Germinal center (tissue), 1 donor: ENCODE data around the gene SPPL2A.
"Not testable (repeated sequence)": the region's sequence is repeated elsewhere in the genome, so short reads cannot be mapped to it uniquely, and the experiment has no call there.

Experiments used
- DNase-seq: peaks from one replicate; pipeline ENCODE4 v3.0.0; 2012; ENCODE audit warnings: mixed read lengths, low spot score

Gene SPPL2A

DNA sequence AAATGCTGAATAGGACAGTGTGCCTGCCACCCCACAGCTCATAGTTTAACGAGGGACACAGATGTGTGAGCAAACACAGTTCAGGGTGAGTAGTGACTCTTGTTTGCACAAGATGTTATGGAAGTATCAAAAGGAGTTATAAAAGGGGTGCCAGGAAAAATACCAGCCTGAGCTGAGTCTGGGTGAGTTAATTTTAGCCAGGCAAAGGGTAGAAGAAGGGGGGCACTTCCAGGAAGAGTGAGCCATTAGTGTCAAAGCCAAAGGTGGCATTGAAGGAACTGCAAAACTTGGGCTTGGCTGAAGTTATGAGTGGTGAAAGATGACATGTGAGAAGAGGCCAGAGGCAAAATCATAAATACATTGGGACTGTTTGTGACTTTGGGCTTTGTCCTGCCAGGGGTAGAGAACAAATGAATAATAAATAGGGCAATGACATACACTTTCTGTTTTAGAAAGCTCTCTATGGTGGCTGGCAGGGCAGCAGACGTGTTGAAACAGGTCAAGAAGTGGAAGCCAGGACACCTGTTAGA lies 1.9 kb upstream of the SPPL2A start:
- DNase-seq: no peak

DNA sequence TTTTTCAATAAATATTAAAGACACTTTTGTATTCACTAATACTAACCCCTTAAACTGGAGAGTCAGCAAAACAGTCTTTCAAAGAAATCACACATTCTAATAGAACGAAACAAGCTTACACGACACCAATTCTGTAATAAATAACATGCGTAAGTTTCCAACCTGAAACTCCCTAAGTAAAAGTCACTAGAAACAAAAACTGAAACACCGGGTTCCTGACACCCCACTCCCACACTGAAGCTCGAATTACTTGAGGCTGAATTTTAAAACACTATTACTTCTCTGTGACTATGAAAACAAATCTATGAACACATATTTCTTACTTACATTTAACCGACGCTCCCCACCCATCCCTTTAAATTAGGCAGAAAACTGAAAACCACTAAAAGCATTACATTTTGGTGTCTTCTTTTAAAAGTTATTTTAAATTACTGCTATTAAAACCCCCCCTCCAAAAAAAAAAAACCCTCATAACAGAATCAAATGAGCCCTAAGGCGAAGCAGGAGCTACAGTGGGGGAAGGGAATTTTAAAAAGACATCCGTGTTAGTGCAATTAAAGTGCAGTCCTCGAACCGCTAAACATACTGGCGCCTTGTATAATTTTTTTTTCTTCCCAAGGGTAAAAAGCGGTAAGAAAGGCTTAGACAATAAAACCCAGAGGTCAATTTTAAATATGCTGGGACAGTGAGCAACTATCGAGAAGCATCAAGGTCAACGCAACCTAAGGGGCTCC lies 878 bp downstream of the SPPL2A start:
- peak; percentile 34 for DNase-seq

- no peak for DNase-seq
These were observed 6.7 kb downstream of the SPPL2A start for GRCh38 chr15:50758712-50759205.

GRCh38 chr15:50753463-50753862 lies 12.0 kb downstream of the SPPL2A start:
- no peak for DNase-seq

- DNase-seq: no peak
These were observed 14.1 kb downstream of the SPPL2A start for GRCh38 chr15:50751394-50751793.

DNA sequence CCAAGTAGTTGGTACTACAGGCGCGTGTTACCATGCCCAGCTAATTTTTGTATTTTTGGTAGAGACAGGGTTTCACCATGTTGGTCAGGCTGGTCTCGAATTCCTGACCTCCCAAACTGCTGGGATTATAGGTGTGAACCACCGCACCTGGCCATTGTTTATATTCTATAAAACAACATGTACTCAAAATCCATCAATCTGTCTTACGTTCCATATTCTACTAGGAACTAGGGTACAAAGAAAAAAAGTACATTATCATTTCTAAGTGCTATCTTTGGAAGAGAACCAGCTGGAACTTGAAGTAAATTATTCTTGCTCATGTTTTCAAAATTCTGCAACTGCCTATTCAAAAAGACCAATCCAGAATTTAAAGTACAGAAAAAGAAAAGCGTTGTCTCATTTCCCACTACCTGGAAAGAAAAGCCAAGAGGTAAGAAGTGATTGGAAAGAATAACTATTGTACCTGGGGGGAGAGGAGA lies 15.2 kb downstream of the SPPL2A start:
- no peak for DNase-seq

- no peak for DNase-seq
These were observed 18.0 kb downstream of the SPPL2A start for GRCh38 chr15:50747523-50747922.

DNA sequence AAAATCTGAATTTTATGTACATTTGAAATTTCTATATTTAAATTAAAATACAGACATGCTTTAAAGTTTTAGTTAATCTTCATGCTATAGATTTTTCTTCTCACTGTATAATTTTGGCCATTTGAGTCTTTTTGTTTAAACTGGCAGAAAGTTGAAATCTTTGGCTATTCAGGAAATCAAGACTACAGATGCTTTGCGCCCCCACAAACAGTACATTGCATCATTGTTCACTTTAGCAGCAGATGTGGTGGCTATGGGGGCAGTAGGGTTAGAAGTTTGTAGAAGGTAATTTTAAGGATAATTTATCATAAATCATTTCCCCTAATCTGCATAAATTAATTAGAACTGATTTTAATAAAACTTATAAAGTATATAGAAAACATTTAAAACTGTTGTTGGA lies 20.9 kb downstream of the SPPL2A start:
- no peak for DNase-seq

- no peak for DNase-seq
These were observed 24.6 kb downstream of the SPPL2A start for GRCh38 chr15:50740955-50741354.

DNA sequence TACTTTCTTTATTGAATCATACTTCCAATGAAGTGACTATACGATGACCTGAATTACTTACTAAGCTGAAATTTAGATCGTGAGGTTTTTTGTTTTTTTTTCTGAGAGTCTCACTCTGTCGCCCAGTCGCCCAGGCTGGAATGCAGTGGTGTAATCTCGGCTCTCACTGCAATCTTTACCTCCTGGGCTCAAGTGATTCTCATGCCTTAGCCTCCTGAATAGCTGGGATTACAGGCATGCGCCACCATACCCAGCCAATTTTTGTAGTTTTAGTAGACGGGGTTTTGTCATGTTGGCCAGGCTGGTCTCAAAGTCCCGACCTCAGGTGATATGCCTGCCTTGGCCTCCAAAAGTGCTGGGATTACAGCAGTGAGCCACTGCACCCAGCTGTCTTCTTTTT lies 28.7 kb downstream of the SPPL2A start:
- no peak for DNase-seq

GRCh38 chr15:50735156-50735555 lies 30.4 kb downstream of the SPPL2A start:
- no peak for DNase-seq

DNA sequence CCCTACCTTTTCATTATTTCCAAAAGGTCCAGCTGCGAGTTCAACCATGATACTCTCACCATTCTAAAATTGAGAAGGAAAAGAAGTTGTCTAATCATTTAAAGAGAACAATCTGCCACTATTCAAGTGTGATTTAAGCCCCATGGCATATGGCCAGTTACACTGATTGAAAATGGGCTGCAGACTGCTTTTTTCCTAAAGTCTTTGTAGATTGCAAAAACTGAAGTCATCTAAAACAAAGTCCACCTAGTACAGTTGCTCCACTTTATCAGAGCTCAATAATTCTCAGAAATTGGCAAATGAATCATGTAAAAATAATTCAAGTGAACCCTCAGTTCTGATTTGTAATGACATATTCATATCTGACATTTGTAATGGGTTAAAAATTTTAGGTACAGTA lies 39.2 kb downstream of the SPPL2A start:
- no peak for DNase-seq

DNA sequence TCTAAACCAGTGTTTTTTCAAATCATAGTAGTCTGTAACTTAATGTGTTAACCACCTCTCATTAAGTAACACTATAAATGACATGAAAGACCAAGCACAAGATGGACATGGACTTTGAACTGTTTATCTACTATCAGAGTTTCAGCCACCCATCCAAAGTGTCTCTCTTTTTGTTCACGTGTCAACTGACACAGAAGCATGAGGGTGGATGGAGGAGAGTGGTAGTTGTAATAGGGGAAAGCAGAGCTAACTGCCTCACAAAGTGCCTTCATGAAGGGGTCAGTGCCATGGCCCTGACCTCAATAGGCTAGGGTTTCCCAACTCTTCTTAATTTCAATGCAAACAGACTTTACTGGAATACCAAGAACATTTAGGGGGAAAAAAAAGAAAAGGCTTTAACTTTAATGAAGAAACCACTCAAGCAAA lies 46.8 kb downstream of the SPPL2A start:
- DNase-seq: no peak

- DNase-seq: no peak
These were observed 53.5 kb downstream of the SPPL2A start for GRCh38 chr15:50712018-50712417.

GRCh38 chr15:50710585-50710984 lies 54.9 kb downstream of the SPPL2A start:
- no peak for DNase-seq

DNA sequence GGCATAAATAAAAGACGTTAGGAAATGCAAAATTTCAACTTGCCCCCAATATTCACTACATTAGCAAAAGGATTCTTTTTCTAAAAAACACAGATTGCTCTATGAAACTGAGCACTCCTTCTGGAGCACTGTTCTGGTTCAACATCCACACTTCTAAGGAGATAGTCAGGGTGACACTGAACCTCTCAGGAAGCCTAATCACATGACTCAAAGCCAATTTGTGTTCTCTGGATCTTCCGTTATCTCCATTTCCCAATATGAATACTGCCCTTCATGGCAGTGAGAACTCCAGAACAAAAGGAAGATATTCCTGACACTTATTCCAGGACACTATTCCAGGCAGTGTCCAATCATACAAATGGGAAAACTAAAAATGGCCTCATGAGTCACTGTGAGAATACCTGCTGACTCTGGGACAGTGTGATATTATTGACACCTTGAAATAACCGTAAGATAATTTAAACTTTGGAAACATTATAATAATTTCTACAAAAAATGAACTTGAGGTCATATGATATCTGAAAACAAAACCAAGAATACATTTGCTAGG lies 57.6 kb downstream of the SPPL2A start:
- DNase-seq: no peak

DNA sequence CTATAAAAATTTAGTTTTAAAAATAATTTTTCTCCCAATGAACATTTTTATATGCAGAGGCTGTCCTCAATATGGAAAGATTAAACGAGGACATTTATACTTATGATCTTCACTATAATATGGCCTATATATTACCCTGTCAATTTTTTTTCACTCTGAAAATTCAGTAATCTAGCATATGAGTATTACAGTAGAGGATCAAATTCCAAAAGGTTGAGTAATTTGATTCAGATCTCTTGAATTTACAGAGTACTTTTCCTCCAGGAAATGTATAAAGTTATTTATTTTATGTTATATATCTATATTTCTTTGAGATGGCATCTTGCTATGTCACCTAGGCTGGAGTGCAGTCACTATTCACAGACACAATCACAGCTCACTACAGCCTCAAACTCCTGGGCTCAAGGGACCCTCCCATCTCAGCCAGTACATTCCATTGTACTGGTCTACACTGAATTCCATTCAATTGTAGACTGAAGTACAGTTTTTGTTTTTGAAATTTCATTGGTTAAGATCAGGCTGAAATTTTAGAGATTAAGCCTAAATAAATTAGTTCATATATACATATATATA lies 62.7 kb downstream of the SPPL2A start:
- DNase-seq: no peak

DNA sequence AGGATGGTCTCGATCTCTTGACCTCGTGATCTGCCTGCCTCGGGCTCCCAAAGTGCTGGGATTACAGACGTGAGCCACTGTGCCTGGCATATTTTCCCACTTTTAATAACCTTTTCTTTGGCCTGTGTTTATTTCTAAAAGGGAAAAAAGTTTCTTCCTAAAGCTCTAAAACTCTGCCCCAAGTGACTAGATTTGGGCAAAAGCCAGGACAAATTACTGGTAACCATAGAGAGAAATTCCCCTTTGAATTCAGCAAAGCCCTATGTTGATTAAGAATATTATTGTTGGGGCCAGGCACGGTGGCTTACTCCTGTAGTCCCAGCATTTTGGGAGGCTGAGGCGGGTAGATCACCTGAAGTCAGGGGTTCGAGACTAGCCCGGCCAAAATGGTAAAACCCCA lies 67.4 kb downstream of the SPPL2A start:
- no peak for DNase-seq

GRCh38 chr15:50697109-50697797 lies 68.3 kb downstream of the SPPL2A start:
- DNase-seq: no peak

DNA sequence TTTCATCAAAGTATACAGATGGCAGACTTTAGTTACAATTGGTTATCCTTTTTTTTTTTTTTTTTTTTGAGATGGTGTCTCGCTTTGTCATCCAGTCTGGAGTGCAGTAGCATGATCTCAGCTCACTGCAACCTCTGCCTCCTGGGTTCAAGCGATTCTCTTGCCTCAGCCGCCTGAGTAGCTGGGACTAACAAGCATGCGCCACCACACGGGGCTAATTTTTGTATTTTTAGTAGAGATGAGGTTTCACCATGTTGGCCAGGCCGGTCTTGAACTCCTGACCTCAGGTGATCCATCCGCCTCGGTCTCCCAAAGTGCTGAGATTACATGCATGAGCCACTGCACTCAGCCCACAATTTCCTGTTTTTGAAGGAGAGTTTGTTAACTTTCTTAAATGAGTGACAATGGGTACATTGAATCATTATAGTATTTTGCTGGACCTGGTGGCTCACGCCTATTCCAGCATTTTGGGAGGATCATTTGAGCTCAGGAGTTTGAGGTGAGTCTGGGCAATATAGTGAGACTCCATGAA lies 70.8 kb downstream of the SPPL2A start:
- not testable (repeated sequence) for DNase-seq

DNA sequence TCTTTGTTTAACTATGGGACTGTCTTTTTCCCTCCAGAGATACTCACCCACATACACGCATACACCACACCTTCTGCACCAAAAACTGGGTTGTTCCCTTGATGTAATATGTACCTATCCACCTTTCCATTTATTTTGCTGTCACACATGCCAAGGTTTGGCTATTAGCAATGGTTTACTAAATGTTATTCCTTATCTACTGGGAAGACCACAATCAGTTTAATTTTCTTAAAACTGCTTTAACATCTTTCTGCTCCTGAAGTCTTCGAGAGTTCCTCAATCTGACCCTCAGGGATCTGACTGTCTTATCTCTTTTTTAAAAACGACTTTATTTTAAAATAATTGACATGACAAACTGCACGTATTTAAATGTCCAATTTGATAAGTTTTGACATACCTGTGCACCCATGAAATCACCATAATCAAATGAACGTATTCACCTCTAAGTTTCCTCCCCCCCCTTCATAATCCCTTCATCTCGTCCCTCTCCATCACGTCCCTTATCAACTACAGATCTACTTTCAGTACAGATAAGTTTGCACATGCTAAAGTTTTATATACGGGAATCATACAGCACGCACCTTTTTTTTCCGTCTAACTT lies 78.1 kb downstream of the SPPL2A start:
- DNase-seq: no peak
